A549 (cell line): Measurements from ENCODE around the gene DEDD2.

Experiments used
- EP300 ChIP-seq, 2 experiments: fragments of >200 bp; sonication (Bioruptor Twin); formaldehyde crosslinking; IDR thresholded peaks; 2 replicates in 1 of 2; 3 replicates in 1 of 2; pipeline ENCODE4 v1.6.1; 2016 to 2017
- POLR2A ChIP-seq: IDR thresholded peaks from 2 replicates; pipeline ENCODE4 v1.6.1; 2012; ENCODE audit warnings: mild to moderate bottlenecking, low read length
- RAD21 ChIP-seq, 2 experiments: fragments of >200 bp in 1 of 2; sonication (Bioruptor Twin) in 1 of 2; formaldehyde crosslinking in 1 of 2; IDR thresholded peaks in 1 of 2; conservative IDR thresholded peaks in 1 of 2; 2 replicates in 1 of 2; 3 replicates in 1 of 2; pipeline ENCODE4 v1.6.1; 2012 to 2018; ENCODE audit warnings: inconsistent platforms in 1 of 2
- ZNF302 ChIP-seq: fragments of 250-450 bp; sonication (Bioruptor Pico); IDR thresholded peaks from 2 replicates; pipeline ENCODE4 v1.9.0; 2021; ENCODE audit warnings: inconsistent platforms, mild to moderate bottlenecking, moderate library complexity
- TF ChIP-seq, protein P1 (sequence below): fragments of >200 bp; sonication (Bioruptor Twin); formaldehyde crosslinking; IDR thresholded peaks from 3 replicates; pipeline ENCODE4 v1.5.1; 2016
- TF ChIP-seq, protein P2 (sequence below): IDR thresholded peaks from 2 replicates; pipeline ENCODE4 v1.6.1; 2012

DNA sequence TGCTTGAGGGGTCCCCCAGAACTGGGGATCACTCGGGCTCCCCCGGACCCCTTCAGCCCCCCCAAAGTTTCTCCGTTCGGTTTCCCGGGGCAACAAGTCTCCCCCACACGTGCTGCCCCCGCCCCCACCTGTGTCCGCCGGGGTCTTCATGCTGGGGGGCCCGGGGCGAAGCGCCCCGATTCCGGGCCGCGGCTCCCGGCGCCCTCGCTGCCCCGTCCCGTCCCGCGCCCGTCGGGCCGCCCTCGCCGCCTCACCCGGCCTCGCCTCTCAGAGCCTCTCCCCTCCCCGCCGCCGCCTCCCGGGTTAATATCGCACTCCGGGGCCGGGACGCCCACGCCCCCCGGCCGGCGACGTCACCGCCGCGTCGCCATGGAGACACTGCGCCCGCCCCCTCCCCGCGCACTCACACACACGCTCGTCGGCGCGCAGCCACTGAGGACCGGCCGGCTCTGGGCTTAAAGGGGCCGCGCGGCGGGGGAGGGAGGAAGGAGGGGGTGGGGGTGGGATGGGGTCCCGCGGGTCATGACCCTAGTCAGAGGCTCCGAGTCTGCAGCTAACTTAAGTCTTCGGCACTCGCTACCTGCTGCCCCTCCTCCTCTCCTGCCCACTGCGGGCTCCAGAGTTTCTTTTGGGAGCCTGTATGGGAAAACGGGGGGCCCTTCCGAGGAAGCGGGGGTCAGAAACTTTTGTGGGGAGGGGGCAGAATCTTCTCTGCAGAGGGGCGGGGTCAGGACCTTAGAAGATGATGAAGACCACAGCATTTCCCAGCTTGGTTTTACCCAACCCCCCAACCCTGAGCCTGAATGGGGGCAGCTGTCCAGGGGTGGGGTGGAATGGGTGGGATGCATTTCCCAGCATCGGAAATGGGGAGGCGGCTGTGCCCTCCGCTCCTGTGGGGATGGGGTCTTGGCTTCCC, 37.6 kb upstream of the DEDD2 start, which contains the start of gene ERF:
- TF ChIP-seq, protein P1, sequence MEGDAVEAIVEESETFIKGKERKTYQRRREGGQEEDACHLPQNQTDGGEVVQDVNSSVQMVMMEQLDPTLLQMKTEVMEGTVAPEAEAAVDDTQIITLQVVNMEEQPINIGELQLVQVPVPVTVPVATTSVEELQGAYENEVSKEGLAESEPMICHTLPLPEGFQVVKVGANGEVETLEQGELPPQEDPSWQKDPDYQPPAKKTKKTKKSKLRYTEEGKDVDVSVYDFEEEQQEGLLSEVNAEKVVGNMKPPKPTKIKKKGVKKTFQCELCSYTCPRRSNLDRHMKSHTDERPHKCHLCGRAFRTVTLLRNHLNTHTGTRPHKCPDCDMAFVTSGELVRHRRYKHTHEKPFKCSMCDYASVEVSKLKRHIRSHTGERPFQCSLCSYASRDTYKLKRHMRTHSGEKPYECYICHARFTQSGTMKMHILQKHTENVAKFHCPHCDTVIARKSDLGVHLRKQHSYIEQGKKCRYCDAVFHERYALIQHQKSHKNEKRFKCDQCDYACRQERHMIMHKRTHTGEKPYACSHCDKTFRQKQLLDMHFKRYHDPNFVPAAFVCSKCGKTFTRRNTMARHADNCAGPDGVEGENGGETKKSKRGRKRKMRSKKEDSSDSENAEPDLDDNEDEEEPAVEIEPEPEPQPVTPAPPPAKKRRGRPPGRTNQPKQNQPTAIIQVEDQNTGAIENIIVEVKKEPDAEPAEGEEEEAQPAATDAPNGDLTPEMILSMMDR = no peak
- TF ChIP-seq RAD21 (conservative IDR thresholded peaks at IDR 0.05 in 1 of 2, IDR thresholded peaks at IDR 0.05 in 1 of 2) (no peak), POLR2A (peak; percentile 96), ZNF302 (CRISPR knock-in tag) (no peak), EP300 (IDR thresholded peaks at IDR 0.05) (no peak; a peak in 1 of 5 replicates)
- TF ChIP-seq, protein P2, sequence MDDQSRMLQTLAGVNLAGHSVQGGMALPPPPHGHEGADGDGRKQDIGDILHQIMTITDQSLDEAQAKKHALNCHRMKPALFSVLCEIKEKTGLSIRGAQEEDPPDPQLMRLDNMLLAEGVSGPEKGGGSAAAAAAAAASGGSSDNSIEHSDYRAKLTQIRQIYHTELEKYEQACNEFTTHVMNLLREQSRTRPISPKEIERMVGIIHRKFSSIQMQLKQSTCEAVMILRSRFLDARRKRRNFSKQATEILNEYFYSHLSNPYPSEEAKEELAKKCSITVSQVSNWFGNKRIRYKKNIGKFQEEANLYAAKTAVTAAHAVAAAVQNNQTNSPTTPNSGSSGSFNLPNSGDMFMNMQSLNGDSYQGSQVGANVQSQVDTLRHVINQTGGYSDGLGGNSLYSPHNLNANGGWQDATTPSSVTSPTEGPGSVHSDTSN = peak; percentile 68
